ENCODE data around the gene ATG10. TPM values are rescaled to one million over a fixed set of nuclear protein-coding genes. Genes with fewer than 3 reads are reported as not detected.
"Not testable (repeated sequence)": the region's sequence is repeated elsewhere in the genome, so short reads cannot be mapped to it uniquely, and the experiment has no call there.

ATG10 gene
- total RNA-seq, 1 donor from 2014 or later, result 6.2 TPM

DNA sequence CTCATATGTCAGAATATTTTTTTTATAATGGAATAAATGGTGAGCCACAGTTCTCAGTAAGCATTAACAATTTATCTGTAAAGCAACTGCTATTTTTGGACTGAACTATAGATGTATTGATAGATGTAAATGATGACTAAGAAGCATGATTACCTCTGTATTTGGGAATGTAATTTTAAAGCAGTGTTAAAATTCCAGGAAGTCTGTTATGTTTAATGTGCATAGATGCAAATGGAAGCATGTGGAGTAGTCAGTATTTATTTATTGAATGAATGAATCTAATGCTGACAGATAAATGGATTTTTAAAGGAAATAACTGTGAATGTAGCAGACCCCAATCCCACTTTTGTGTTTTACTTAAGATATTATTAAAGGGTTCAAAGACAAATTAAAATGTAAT, 95.0 kb downstream of the ATG10 start:
- no peak for DNase-seq (ENCODE audit: low spot score)
- no peaks in the 10 kb centered on the region for H3K27me3 Mint-ChIP-seq (ENCODE audit: unreplicated experiment)
- peaks cover 6% of the 10 kb centered on the region for H3K4me1 Mint-ChIP-seq (ENCODE audit: unreplicated experiment)
- no peak overlapping the region for H3K27ac Mint-ChIP-seq (ENCODE audit: unreplicated experiment)
- no peak overlapping the region for H3K4me3 Mint-ChIP-seq (ENCODE audit: unreplicated experiment)
- TF ChIP-seq, protein P1, sequence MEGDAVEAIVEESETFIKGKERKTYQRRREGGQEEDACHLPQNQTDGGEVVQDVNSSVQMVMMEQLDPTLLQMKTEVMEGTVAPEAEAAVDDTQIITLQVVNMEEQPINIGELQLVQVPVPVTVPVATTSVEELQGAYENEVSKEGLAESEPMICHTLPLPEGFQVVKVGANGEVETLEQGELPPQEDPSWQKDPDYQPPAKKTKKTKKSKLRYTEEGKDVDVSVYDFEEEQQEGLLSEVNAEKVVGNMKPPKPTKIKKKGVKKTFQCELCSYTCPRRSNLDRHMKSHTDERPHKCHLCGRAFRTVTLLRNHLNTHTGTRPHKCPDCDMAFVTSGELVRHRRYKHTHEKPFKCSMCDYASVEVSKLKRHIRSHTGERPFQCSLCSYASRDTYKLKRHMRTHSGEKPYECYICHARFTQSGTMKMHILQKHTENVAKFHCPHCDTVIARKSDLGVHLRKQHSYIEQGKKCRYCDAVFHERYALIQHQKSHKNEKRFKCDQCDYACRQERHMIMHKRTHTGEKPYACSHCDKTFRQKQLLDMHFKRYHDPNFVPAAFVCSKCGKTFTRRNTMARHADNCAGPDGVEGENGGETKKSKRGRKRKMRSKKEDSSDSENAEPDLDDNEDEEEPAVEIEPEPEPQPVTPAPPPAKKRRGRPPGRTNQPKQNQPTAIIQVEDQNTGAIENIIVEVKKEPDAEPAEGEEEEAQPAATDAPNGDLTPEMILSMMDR (IDR thresholded peaks at IDR 0.05; ENCODE audit: unreplicated experiment), result no peak
- H3K36me3 Mint-ChIP-seq (ENCODE audit: low read depth, unreplicated experiment), result no peaks in the 10 kb centered on the region
- no peaks in the 10 kb centered on the region for H3K9me3 Mint-ChIP-seq (ENCODE audit: unreplicated experiment)

DNA sequence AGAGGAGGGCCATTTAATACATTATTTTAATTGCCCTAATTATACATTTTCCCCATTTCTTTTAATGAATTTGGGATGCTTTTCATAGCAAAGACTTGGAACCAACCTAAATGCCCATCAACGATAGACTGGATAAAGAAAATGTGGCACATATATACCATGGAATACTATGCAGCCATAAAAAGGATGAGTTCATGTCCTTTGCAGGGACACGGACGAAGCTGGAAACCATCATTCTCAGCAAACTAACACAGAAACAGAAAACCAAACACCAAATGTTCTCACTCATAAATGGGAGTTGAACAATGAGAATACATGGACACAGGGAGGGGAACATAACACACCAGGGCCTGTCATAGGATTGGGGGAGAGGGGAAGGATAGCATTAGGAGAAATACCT, 96.2 kb downstream of the ATG10 start:
- not testable (repeated sequence) for H3K27me3 Mint-ChIP-seq (ENCODE audit: unreplicated experiment); H3K9me3 Mint-ChIP-seq (ENCODE audit: unreplicated experiment); H3K4me3 Mint-ChIP-seq (ENCODE audit: unreplicated experiment); H3K36me3 Mint-ChIP-seq (ENCODE audit: low read depth, unreplicated experiment); DNase-seq (ENCODE audit: low spot score); H3K4me1 Mint-ChIP-seq (ENCODE audit: unreplicated experiment); H3K27ac Mint-ChIP-seq (ENCODE audit: unreplicated experiment)

DNA sequence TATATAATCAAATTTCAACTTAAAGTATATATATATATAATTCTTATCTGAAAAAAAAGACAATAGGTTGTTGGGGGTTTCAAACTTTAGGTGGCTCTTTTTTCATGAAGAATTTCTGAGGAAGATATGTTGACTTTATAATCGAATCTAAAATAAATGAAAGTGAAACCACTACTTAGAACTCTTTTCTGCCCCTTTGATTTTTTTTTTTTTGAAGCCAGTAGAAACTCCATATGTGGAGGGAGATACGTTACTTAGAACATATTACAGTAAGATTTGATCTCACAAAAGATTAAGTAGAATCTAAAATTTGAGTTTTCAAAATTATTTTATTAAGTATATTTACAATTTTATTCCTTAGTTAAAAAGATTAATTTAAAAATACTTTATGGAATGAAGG, 96.9 kb downstream of the ATG10 start:
- H3K4me1 Mint-ChIP-seq (ENCODE audit: unreplicated experiment), result no peaks in the 10 kb centered on the region
- no peaks in the 10 kb centered on the region for H3K36me3 Mint-ChIP-seq (ENCODE audit: low read depth, unreplicated experiment)
- no peaks in the 10 kb centered on the region for H3K27me3 Mint-ChIP-seq (ENCODE audit: unreplicated experiment)
- no peak overlapping the region for H3K27ac Mint-ChIP-seq (ENCODE audit: unreplicated experiment)
- H3K4me3 Mint-ChIP-seq (ENCODE audit: unreplicated experiment), result no peak overlapping the region
- TF ChIP-seq, protein P1 (IDR thresholded peaks at IDR 0.05; ENCODE audit: unreplicated experiment), result no peak
- no peak for DNase-seq (ENCODE audit: low spot score)
- H3K9me3 Mint-ChIP-seq (ENCODE audit: unreplicated experiment), result no peaks in the 10 kb centered on the region

DNA sequence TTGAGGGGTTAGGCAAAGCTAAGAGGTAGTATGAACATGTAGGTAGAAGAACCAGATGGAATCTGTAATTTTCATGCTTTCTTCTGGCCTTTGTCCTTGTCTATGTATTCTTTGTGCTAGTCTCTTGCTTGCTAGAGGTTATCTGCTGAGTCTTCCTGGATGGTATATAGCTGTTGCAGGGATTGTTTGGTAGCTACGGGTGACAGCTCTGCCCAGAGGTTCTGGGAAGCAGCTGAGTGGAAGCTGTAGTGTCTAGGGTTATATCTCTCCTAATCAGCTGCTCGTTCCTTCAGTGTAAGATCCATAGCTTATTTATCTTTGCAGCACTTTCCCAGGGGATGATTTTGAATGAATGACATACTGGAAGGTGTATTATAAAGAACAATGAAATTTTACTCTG, 100.3 kb downstream of the ATG10 start:
- Mint-ChIP-seq H3K36me3 (ENCODE audit: low read depth, unreplicated experiment) (no peaks in the 10 kb centered on the region), H3K4me3 (ENCODE audit: unreplicated experiment) (no peak overlapping the region), H3K27me3 (ENCODE audit: unreplicated experiment) (no peaks in the 10 kb centered on the region), H3K4me1 (ENCODE audit: unreplicated experiment) (no peaks in the 10 kb centered on the region), H3K27ac (ENCODE audit: unreplicated experiment) (no peak overlapping the region), H3K9me3 (ENCODE audit: unreplicated experiment) (no peaks in the 10 kb centered on the region)
- no peak for DNase-seq (ENCODE audit: low spot score)
- TF ChIP-seq, protein P1 (IDR thresholded peaks at IDR 0.05; ENCODE audit: unreplicated experiment), result no peak

DNA sequence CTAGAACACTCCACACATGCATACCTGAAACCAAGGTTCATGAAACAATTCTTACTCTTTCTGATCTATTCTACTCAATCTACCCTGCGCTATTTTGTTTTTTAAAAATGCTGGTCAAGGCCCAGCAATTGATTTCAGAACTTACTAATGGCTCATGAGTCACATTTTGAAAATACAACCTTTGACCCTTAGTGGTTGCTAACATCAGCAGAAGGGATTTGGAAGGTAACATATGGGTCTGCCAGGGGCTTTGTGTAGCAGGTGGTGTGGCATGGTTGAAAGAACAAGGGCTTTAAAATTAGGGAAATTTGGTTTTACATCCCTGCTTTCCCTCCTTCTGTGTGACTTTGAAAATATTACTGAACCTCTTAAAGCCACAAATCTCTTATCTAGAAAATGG, 101.4 kb downstream of the ATG10 start:
- Mint-ChIP-seq H3K9me3 (ENCODE audit: unreplicated experiment) (no peaks in the 10 kb centered on the region), H3K27me3 (ENCODE audit: unreplicated experiment) (no peaks in the 10 kb centered on the region), H3K4me1 (ENCODE audit: unreplicated experiment) (no peaks in the 10 kb centered on the region), H3K36me3 (ENCODE audit: low read depth, unreplicated experiment) (no peaks in the 10 kb centered on the region), H3K27ac (ENCODE audit: unreplicated experiment) (no peak overlapping the region), H3K4me3 (ENCODE audit: unreplicated experiment) (no peak overlapping the region)
- no peak for DNase-seq (ENCODE audit: low spot score)
- TF ChIP-seq, protein P1 (IDR thresholded peaks at IDR 0.05; ENCODE audit: unreplicated experiment), result no peak

DNA sequence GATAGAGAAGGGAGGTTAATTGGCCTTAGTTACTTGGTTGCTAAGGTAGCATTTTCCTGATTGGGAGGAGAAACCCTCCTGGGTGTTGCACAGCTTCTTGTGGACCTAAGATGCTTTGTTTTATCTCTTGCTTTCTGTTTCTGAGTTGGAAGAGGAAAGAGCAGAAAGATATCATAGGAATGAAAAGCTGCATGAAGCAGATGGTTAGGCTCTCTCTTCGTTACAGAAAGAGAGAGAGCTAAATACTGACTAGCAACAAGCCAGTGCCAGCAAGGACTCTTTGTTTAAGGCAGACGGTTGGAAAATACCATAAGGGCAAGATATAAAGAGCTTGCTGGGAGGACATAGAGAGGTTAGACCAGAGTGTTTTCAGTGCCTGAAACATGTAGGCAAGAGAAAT, 103.1 kb downstream of the ATG10 start:
- no peak for DNase-seq (ENCODE audit: low spot score)
- Mint-ChIP-seq H3K9me3 (ENCODE audit: unreplicated experiment) (no peaks in the 10 kb centered on the region), H3K27me3 (ENCODE audit: unreplicated experiment) (no peaks in the 10 kb centered on the region), H3K27ac (ENCODE audit: unreplicated experiment) (no peak overlapping the region), H3K4me3 (ENCODE audit: unreplicated experiment) (no peak overlapping the region), H3K4me1 (ENCODE audit: unreplicated experiment) (no peaks in the 10 kb centered on the region), H3K36me3 (ENCODE audit: low read depth, unreplicated experiment) (peaks cover 4% of the 10 kb centered on the region)
- TF ChIP-seq, protein P1 (IDR thresholded peaks at IDR 0.05; ENCODE audit: unreplicated experiment), result no peak

Data from endothelial cell (in vitro differentiated cells).